Stimulated activated CD8-positive, alpha-beta memory T cell treated with anti-CD3 and anti-CD28 coated beads, Interleukin-7, amount 100 ng/mL, for 4 hours (primary cell): Measurements from ENCODE around the gene ATG4D.
"Not testable (repeated sequence)": the region's sequence is repeated elsewhere in the genome, so short reads cannot be mapped to it uniquely, and the experiment has no call there.

Source experiments
- DNase-seq, 2 donors: peaks; one replicate each; pipeline ENCODE4 v3.0.0-alpha.2; 2020; ENCODE audit warnings: low read depth in 2 of 2

ATG4D gene

DNA sequence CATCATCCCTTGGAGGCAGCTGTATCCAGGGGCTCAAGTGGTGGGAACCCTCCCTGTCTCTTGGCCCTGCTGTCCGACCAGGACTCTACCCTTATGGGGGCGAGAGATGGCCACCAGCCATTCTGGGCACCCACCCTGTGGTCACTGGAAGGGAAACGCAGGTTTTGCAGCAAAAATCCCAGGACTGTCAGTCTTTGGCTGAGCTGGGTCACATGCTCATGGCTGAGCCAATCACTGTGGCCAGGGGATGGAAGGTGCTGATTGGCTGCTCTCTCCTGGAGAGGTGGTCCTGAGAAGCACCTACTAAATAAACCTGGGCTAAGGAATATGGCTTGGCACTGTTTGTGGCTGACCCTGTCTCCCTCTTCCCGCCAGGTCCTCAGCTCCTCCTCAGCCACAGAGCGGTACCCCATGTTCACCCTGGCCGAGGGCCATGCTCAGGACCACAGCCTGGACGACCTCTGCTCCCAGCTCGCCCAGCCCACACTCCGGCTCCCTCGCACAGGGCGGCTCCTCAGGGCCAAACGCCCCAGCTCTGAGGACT is 8.9 kb downstream of the ATG4D start:
- DNase-seq: no peak

- DNase-seq: no peak
Observed at GRCh38 chr19:10553087-10553667, 9.5 kb downstream of the ATG4D start.

DNA sequence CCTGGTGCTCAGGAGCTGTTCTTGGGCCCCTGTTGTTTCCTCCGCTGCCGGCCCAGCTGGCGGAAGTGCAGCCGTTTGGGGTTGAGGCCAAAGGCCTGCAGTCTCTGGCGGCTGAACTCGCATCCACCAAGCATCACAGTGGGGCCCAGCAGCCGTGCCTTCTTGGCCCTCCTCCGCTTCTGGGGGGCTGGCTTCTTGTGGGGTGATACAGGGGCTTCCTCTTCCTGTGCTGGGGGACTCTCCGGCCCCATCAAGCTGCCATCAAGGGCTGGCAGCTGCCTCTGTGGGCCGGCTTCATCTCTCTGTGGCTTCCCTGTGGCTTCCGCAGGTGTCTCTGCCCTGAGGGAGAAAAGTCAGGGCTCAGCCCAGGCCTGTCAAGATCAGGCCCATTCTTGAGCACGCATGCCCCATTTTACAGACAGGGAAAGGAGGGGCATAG is 10.3 kb downstream of the ATG4D start:
- peak; percentile 29 to 53 for DNase-seq

GRCh38 chr19:10554760-10555609 is 11.3 kb downstream of the ATG4D start:
- no peak for DNase-seq

GRCh38 chr19:10555610-10555973 is 11.9 kb downstream of the ATG4D start:
- no peak for DNase-seq

DNA sequence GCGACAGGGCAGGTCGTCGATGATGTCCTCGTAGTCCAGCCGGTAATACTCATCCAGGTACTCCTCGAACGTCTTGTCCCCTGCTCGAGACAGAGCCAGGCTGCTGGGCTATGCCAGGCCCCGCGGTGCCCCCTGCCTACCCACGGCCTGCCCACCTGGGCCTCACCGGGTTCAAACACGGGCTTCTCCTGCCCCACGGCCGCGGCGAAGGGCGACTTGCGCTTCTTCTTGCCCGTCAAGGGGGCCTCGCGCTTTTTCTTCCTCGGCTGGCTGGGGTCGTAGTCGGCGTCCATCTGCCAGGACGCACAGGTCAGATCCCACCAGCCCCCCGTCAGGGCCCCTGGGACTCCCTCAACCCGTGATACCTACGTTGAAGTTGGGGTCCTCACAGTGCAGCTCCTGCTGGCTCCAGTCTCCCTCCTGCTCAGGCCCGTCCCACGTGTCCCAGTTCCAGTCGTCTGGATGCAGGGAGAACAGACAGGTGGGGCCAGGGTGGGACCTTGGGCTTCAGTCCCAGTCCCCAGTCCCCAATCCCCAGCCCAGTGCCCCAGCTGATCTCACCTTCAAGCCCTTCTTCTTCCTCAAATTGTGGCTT is 14.0 kb downstream of the ATG4D start:
- no peak for DNase-seq

DNA sequence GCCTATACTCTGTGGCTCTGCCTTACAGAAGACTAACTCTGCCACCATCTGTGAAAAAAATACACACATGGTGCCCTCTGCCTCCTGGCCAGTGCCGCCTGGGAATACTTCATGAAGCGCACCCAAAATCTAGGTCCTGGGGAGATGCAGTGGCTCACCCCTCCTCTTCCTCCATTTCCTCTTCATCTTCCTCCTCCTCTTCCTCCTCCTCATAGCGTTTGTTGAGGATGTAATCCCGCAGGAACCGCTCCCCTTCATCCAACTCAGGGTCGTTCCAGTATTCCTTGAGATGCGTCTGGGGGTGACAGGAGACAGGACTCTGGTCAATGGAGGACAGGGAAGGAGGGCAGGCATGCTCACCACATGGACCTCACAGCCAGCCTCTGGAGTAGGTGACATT is 16.4 kb downstream of the ATG4D start:
- no peak for DNase-seq

GRCh38 chr19:10562609-10563008 is 18.9 kb downstream of the ATG4D start:
- DNase-seq: no peak

- DNase-seq: peak; percentile 40 to 52
Observed at GRCh38 chr19:10565028-10565566, 21.4 kb downstream of the ATG4D start.

- peak; percentile 96 to 98 for DNase-seq
Observed at GRCh38 chr19:10565567-10566407, 22.1 kb downstream of the ATG4D start, which contains the start of gene KRI1. KRI1 (minus strand) TSS chr19:10566010; CDS start chr19:10565999, 11 bp downstream.

DNA sequence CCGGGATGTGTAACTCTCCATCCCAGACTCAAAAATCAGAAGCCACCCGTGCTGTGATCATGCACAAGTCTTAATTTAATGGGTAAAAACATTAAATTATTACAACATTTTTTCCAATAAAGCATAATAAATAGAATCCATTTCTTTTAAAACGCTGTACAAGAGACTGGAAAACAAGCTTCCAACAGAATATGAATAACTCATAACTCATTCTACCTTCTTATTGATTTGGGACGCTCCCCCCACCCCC is 22.6 kb downstream of the ATG4D start:
- no peak for DNase-seq

GRCh38 chr19:10566658-10567410 is 23.1 kb downstream of the ATG4D start:
- DNase-seq: peak; percentile 42 to 44

- DNase-seq: no peak
Observed at GRCh38 chr19:10567656-10568055, 24.0 kb downstream of the ATG4D start.

DNA sequence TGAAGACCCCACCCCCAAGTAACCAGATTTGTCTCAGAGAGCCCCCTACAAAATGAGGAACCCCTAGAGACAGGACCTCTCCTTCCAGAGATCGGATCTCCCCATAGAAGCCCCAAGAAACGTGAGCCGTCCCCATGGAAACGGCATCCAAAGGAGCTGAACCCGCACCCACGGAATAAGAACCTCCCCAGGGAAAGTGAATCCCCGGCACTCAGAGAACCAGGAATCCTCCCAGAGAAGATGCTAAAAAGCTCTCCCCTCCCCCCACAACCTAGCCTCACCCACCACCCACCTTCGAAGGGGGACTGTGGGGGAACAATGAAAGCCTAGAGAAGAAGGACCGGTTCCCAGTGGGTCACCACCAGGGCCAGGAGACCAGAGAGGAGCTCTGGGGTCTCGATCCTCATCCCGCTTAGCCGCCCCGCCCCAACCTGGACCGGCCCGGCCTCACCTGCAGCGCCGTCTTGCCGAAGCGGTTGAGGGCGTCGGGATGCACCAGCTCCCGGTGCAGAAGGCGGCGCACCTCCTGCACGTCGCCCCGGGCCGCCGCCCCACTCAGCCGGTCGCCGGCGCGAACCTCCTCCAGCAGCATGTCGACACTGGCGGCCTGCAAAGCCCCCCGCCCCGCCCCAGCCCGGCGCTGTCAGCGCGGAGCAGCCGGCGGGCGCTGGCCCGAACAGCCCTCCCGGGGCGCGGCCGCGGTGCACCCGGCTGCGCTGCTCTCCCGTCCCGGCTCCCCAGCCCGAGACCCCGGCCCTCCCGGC is 24.5 kb downstream of the ATG4D start:
- DNase-seq: peak in 1 of 2 donors; percentile 15

DNA sequence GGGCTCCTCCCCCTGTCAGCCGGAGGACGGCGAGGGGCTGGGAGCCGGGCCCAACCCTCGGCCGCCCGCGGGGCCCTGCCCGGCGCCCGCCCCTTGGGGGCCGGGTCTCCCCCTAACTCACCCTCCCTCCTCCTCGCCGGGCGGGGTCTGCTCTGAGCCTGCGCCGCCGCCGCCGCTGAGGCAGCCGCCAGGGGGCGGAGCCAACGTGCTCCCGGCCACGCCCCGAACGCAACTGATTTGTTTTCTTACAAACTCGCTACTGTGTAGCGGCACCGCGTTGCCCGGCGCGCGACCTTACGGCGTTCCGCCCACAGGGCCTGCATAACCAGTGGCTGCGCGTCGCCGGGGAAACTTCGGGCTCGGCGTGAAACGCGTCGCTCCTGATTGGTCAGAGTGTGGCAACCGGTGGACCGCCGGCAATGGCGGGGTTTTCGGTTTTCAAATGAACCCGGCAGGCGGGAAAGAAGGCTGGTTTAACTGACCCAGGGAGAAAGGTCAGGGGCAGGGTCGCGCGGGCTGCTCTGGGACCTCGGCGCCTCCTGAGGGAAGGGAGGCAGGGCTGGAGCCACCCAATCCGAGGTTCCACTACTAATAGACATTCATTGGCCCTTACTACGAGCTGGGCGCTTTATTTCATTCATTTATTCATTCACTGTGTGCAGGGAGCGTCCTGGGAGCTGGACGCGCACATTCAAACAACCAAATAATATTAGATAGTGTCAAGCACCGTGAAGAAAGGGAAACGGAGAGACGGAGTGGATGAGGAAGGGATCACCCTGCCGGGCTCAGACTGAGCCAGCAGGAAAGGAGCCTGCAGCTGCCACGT is 25.3 kb downstream of the ATG4D start, which contains the start of gene CDKN2D:
Gene CDKN2D (minus strand): TSS at position 154 of the 826 bp plus-strand sequence. CDS start 326 bp downstream, outside the sequence.
- peak; percentile 99 to 100 for DNase-seq

- DNase-seq: not testable (repeated sequence)
Observed at GRCh38 chr19:10573793-10574192, 30.1 kb downstream of the ATG4D start.

DNA sequence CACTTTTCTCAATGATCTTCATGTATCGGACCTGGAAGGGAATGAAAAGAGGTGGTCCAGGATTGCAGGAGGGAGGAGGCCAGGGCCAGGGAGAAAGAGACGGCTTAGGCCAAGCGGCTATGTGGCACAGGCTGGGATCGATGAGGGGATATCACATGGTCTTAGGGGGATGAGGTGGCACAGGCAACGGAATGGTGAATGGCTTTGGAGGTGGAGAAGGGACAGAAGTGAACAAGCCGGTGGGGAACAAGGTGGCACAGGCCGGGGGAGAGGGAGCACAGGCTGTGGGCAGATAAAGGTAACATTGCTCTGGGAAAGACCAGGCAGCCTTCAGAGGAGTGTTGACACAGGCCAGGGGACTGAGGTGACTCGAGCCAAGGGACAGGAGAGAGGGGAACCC is 30.8 kb downstream of the ATG4D start:
- DNase-seq: no peak

- DNase-seq: no peak
Observed at GRCh38 chr19:10575011-10575716, 31.5 kb downstream of the ATG4D start.
